ENCODE measurements around the gene PTPRM.

PTPRM gene

DNA sequence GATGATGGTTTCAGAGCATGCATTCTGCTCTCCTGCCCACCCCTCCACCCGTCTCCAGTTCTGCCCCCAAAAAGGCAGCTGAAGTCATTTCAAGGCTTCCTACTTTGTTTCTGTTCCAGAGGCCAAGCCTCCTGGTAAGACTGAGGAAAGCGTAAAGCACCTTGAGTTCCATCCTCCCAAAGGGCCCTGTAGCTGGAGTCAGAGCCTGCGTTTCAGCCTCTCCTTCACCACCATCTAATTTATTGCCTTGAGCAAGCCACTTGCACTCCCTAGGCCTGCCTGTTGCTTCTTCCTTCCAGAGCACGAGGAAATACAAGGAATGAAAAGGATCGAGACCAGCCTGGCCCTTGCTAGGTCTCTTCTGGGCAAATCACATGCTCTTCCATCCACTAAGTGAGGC lies 797.9 kb downstream of the PTPRM start:
- no peak for DNase-seq (ENCODE audit: low read depth)

GRCh38 chr18:8365528-8365927 lies 798.4 kb downstream of the PTPRM start:
- no peak for DNase-seq (ENCODE audit: low read depth)

DNA sequence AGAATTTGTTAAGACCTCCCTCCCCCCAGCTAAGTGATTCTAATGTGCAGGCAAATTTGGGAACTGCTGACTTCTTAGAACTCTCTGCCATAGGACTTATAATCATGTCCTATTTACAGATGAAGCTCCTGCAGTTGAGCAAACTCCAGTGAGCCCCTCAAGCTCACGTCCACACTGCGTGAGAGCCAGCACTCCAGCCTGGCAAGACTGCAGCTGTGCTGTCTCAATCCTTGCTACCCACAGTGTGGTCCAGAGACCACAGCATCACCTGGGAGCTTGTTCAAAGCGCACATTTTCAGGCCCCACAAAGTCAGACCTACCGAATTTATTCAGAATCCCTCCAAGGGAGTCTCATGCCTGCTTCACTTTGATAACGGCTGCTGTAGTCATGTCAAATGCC lies 799.0 kb downstream of the PTPRM start:
- no peak for DNase-seq (ENCODE audit: low read depth)

- DNase-seq (ENCODE audit: low read depth): no peak
These were observed 799.5 kb downstream of the PTPRM start for GRCh38 chr18:8366656-8367055.

DNA sequence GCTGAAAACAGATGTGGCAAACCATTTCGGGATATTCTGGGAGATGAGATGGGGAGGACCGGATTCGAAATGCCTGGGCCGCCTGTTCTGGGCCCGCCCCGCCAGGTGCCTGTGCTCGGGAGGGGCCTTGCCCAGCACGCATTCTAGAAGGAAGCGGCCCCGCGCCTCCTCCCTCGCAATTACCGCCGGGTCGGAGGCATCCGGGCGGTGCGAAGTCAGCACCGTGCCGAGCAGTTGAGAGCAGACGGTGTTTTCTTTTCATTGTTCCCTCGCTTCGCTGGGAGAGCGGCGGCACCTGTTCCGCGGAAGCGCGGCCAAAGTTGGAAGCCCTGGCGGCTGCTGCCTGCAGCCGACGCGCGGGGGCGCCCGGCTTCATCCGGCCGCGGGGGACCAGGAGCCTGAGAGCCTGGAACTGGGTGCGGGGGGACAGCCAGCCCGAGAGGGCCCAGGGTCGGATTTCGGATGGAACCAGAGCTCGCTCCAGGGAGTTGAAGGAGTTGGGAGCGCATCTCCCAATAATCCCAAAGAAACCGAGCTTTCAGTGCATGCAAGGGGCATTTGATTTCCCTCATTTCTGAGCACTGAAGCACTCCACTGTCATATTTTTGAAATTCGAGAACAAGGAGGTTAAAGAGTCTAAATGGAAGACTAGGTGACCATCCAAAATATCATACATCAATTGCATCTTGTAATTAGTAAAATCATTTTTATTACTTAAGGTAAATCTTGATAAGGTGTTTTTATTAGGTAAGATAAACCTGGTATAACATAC lies 800.3 kb downstream of the PTPRM start:
- DNase-seq (ENCODE audit: low read depth): peak; percentile 31

GRCh38 chr18:8368512-8369217 lies 801.5 kb downstream of the PTPRM start:
- no peak for DNase-seq (ENCODE audit: low read depth)

DNA sequence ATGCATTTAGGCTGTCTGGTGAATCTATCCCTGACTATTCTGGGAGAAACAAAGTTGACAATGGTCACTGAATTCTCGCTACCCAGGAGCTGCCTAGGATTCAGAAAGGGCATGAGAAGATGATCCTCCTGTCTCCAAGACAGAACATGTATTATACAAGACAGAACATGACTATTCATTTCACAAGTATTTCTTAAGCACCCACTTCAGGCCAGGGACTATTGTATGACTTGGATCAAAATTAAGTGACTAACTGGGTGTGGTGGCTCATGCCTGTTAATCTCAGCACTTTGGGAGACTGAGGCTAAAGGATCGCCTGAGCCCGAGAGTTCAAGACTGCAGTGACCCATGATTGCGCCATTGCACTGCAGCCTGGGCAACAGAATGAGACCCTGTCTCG lies 806.4 kb downstream of the PTPRM start:
- DNase-seq (ENCODE audit: low read depth): no peak

GRCh38 chr18:8374676-8375075 lies 807.6 kb downstream of the PTPRM start:
- no peak for DNase-seq (ENCODE audit: low read depth)

- DNase-seq (ENCODE audit: low read depth): no peak
These were observed 808.1 kb downstream of the PTPRM start for GRCh38 chr18:8375249-8375648.

GRCh38 chr18:8376113-8376512 lies 809.0 kb downstream of the PTPRM start:
- DNase-seq (ENCODE audit: low read depth): no peak

DNA sequence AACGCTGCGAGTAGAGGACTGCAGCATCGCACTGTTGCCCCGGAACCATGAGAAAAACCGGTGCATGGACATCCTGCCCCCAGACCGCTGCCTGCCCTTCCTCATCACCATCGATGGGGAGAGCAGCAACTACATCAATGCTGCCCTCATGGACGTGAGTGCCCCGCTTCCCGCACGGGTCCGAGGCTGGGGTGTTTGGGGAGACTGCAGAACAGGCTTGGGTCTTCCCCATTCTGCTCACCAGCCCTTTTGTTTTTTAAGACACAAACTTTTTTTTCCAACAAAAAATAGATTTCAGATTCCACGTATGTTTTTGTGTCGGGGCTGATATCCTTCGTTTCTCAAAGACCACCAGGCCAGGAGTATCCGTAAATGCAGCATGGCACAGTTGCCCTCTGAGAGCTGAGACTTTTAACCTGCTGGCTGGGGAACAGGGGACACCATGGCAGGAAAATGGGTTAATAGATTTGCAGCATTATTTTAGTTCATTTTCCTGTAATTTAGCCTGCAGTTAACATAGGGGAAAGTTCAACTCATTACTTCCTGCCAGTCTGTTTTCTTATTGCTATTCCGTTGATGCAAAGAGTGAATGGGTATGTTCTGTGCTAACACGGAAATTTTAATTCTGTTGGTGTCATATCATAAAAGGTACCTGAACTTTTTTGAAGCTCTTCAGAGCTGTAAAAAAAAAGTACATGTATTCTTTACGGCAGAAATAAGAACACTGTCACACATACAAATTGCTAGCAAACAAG lies 812.2 kb downstream of the PTPRM start:
- DNase-seq (ENCODE audit: low read depth): no peak

DNA sequence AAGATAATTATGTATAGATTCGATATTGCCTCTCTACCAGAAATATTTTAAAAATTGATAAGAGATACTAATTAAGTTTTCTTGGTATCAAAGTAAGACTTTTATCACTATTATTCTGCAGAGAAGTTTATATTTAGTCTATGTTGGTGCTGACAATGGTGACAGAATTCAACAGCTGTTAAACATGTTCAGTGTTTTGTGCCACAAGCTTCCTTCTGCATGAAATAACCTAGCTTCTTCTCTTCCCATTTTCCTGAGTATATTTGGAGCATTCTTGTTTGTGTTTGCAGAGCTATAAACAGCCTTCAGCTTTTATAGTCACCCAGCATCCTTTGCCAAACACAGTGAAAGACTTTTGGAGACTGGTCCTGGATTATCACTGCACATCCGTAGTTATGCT lies 812.9 kb downstream of the PTPRM start:
- no peak for DNase-seq (ENCODE audit: low read depth)

- no peak for DNase-seq (ENCODE audit: low read depth)
These were observed 813.8 kb downstream of the PTPRM start for GRCh38 chr18:8380926-8381325.

GRCh38 chr18:8381821-8382459 lies 814.8 kb downstream of the PTPRM start:
- DNase-seq (ENCODE audit: low read depth): no peak

DNA sequence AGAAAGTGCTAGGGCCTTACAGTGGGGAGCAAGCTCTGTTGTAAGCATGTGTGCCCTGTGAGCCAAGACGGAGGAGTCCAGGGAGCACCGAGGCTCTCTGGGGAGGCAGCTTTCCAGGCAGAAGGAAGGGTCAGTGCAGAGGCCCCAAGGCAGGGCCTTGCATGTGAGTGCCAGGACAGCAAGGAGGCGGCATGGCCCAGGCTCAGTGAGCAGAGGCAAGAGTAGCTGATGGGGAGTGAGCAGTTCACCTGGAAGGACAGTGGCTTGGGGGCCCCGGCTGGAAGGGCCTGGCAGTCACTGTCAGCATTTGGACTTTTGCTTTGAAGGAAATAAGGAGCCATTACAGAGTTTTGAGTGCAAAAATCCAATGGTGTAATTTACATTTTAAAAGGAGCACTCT lies 818.3 kb downstream of the PTPRM start:
- DNase-seq (ENCODE audit: low read depth): no peak

- DNase-seq (ENCODE audit: low read depth): no peak
These were observed 819.7 kb downstream of the PTPRM start for GRCh38 chr18:8386669-8387380.

- DNase-seq (ENCODE audit: low read depth): peak; percentile 20
These were observed 822.5 kb downstream of the PTPRM start for GRCh38 chr18:8389391-8390340.

DNA sequence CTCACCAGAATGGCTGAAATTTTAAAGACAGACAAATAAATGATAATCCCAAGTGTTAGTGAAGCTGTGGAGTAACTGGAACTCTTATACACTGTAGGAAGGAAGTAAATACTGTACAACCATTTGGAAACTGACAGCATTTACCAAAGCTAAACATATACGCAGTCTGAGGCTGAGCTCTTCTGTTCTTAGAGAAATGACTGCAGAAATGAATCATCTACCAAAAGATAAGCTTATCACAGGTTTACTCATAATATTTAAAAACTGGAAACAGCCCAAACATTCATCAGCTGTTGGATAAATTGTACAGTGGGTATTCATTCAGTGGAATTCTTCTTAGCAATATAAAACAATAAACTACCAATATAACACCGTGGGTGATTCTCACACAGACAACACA lies 824.0 kb downstream of the PTPRM start:
- no peak for DNase-seq (ENCODE audit: low read depth)

GRCh38 chr18:8396254-8396653 lies 829.1 kb downstream of the PTPRM start:
- DNase-seq (ENCODE audit: low read depth): no peak

DNA sequence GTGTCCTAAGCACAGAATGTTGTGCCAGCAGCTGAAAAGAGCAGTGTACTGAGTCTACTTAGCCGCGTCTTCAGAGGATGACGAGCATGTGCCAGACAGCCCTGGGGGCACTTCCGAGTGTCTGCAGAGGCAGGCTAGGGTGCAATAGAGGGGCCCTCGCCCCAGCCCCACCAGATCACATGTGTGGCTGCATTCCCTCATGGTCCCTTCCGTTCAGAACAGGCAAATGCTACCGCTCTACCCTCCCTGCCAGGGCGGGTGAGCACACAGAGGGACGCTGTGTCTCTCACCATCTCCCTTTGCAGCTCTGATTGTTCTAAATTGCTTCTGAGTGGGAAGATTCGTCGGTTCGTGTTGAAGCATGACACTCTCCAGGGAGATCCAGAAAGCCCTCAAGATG lies 829.9 kb downstream of the PTPRM start:
- DNase-seq (ENCODE audit: low read depth): no peak

DNA sequence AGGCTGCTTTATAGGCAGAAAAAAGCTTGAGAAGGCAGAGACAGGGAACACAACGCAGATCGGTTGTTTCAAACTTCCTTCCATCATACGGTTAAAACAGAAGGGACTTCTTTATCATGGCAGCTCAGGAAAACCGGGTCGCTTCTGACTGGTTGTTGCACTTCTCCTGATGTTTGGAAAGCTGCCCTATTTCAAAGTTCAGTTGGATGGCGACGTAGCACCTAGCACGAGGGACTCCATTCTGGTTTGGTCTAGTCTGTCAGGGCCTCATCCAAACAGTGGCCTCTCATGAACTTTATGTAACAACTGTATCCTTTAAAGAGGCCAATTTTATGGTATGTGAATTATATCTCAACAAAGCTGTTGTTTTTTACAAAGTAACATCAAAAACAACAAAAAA lies 832.0 kb downstream of the PTPRM start:
- no peak for DNase-seq (ENCODE audit: low read depth)

Data from activated T-cell treated with anti-CD3 and anti-CD28 coated beads for 48 hours (primary cell).